Measurements from ENCODE around the gene UBE2L5.

DNA sequence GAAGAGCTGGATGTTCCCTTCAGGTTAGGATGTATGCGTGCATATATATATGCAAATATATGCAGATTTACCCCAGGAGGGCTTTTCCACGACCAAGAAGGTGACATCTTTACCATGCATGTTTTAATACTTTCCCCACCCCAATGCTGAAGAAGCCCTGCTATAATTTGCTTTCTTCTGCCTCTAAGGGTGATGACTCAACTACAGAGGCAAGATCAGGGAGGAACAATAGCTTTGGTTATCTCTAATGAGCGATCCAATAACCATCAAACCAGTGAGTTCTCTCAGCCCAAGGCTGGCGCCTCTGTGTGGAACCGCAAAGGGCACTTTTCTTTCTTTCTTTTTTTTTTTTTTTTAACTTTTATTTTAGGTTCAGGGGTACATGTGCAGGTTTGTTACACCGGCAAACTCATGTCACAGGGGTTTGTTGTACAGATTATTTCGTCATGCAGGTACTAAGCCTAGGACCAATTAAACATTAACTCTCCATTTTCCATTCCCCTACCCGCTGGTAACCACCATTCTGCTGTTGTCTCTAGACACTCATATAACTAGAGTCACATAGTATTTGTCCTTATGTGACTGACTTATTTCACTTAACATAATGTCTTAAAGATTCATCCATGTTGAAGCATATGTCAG, 25.7 kb upstream of the UBE2L5 start:
- TF ChIP-seq, protein P1, sequence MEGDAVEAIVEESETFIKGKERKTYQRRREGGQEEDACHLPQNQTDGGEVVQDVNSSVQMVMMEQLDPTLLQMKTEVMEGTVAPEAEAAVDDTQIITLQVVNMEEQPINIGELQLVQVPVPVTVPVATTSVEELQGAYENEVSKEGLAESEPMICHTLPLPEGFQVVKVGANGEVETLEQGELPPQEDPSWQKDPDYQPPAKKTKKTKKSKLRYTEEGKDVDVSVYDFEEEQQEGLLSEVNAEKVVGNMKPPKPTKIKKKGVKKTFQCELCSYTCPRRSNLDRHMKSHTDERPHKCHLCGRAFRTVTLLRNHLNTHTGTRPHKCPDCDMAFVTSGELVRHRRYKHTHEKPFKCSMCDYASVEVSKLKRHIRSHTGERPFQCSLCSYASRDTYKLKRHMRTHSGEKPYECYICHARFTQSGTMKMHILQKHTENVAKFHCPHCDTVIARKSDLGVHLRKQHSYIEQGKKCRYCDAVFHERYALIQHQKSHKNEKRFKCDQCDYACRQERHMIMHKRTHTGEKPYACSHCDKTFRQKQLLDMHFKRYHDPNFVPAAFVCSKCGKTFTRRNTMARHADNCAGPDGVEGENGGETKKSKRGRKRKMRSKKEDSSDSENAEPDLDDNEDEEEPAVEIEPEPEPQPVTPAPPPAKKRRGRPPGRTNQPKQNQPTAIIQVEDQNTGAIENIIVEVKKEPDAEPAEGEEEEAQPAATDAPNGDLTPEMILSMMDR (IDR thresholded peaks at IDR 0.05) = no peak
- TF ChIP-seq, protein P2, sequence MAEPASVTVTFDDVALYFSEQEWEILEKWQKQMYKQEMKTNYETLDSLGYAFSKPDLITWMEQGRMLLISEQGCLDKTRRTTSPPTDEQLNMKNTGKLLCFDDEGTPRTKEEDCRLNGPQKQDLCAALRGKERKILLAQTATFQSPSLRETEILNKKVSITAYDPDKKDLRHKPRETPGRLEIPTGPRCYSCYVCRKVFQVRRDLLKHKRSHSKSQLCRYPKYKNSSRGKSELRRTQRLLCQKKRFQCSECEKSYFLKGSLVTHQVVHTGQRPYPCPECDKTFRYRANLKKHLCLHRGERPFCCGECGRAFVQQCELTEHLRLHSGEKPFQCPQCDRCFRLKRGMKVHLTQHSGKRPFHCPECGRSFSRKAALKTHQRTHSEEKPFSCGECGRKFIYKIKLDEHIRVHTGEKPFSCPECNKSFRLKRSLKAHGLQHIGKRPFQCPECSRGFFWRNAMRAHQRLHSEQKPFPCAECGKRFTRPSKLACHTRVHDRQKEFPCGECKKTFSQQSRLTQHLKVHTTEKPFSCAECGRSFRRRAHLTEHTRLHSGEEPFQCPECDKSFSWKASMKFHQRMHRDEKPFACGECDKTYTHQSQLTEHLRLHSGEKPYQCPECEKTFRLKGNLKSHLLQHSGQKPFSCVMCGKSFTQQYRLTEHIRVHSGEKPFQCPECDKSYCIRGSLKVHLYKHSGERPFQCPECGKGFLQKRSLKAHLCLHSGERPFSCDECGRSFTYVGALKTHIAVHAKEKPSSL (CRISPR knock-in tag; conservative IDR thresholded peaks at IDR 0.05) = no peak
- TF ChIP-seq, protein P3, sequence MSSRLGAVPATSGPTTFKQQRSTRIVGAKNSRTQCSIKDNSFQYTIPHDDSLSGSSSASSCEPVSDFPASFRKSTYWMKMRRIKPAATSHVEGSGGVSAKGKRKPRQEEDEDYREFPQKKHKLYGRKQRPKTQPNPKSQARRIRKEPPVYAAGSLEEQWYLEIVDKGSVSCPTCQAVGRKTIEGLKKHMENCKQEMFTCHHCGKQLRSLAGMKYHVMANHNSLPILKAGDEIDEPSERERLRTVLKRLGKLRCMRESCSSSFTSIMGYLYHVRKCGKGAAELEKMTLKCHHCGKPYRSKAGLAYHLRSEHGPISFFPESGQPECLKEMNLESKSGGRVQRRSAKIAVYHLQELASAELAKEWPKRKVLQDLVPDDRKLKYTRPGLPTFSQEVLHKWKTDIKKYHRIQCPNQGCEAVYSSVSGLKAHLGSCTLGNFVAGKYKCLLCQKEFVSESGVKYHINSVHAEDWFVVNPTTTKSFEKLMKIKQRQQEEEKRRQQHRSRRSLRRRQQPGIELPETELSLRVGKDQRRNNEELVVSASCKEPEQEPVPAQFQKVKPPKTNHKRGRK (CRISPR knock-in tag; IDR thresholded peaks at IDR 0.05; ENCODE audit: borderline replicate concordance) = no peak
- TF ChIP-seq KAT7 (CRISPR knock-in tag; IDR thresholded peaks at IDR 0.05; ENCODE audit: borderline replicate concordance) (no peak), MAX (CRISPR knock-in tag; IDR thresholded peaks at IDR 0.05) (no peak)

Measured in WTC11 (cell line).